ENCODE measurements around the gene ARHGAP26. TPM values are rescaled to one million over a fixed set of nuclear protein-coding genes. Genes with fewer than 3 reads are reported as not detected.

ARHGAP26 gene
- total and polyA plus RNA-seq, 5 donors from 2014 or later = 2.8 to 40.5 (median 5.4) TPM

- peaks cover 0 to 2% (median 0%) of the 10 kb centered on the region in 7 donors for H3K9me3 Mint-ChIP-seq
- peaks cover 57% of the 10 kb centered on the region for H3K36me3 Mint-ChIP-seq
- H3K27me3 Mint-ChIP-seq = no peaks in the 10 kb centered on the region
Observed at GRCh38 chr5:143064676-143065075, 294.5 kb downstream of the ARHGAP26 start.

GRCh38 chr5:143065185-143065965 lies 295.2 kb downstream of the ARHGAP26 start:
- Histone ChIP-seq H3K9me3 (ENCODE audit: control insufficient read depth in 2 of 2, low read length in 2 of 2) (no peaks in the 10 kb centered on the region), H3K27me3 (ENCODE audit: control insufficient read depth, insufficient read depth, low read length) (no peaks in the 10 kb centered on the region), H3K36me3 (ENCODE audit: control insufficient read depth, insufficient read depth, low read length) (peaks cover 8% of the 10 kb centered on the region), H3K27ac (ENCODE audit: insufficient read depth, low read length, poor library complexity, severe bottlenecking) (no peak overlapping the region), H3K4me1 (ENCODE audit: control insufficient read depth, insufficient read depth, low read length, poor library complexity, severe bottlenecking) (no peaks in the 10 kb centered on the region), H3K4me3 (ENCODE audit: low read depth, low read length) (no peak overlapping the region)
- peaks cover 0 to 2% (median 0%) of the 10 kb centered on the region in 7 donors for H3K9me3 Mint-ChIP-seq
- H3K4me3 Mint-ChIP-seq = no peak overlapping the region
- no peaks in the 10 kb centered on the region for H3K27me3 Mint-ChIP-seq
- H3K4me1 Mint-ChIP-seq = peaks cover 0 to 11% (median 3%) of the 10 kb centered on the region in 4 donors
- ATAC-seq (ENCODE audit: low read depth in 2 of 2) (no peak), DNase-seq (no peak)
- peaks cover 62% of the 10 kb centered on the region for H3K36me3 Mint-ChIP-seq
- no peak overlapping the region for H3K27ac Mint-ChIP-seq

More at GRCh38 chr5:143064676-143065075, 294.5 kb downstream of the ARHGAP26 start:
- Histone ChIP-seq H3K27ac (ENCODE audit: insufficient read depth, low read length, poor library complexity, severe bottlenecking) (no peak overlapping the region), H3K4me1 (ENCODE audit: control insufficient read depth, insufficient read depth, low read length, poor library complexity, severe bottlenecking) (no peaks in the 10 kb centered on the region), H3K36me3 (ENCODE audit: control insufficient read depth, insufficient read depth, low read length) (peaks cover 8% of the 10 kb centered on the region), H3K9me3 (ENCODE audit: control insufficient read depth in 2 of 2, low read length in 2 of 2) (no peaks in the 10 kb centered on the region), H3K4me3 (ENCODE audit: low read depth, low read length) (no peak overlapping the region), H3K27me3 (ENCODE audit: control insufficient read depth, insufficient read depth, low read length) (no peaks in the 10 kb centered on the region)
- no peak overlapping the region for H3K27ac Mint-ChIP-seq
- ATAC-seq (ENCODE audit: low read depth in 2 of 2) (no peak), DNase-seq (no peak)
- peaks cover 0 to 11% (median 3%) of the 10 kb centered on the region in 4 donors for H3K4me1 Mint-ChIP-seq
- no peak overlapping the region for H3K4me3 Mint-ChIP-seq

- ATAC-seq (ENCODE audit: low read depth in 2 of 2) (no peak), DNase-seq (no peak)
- Mint-ChIP-seq H3K36me3 (peaks cover 59% of the 10 kb centered on the region), H3K4me1 (peaks cover 0 to 11% (median 3%) of the 10 kb centered on the region in 4 donors), H3K9me3 (peaks cover 0 to 2% (median 0%) of the 10 kb centered on the region in 7 donors), H3K27me3 (no peaks in the 10 kb centered on the region), H3K4me3 (no peak overlapping the region), H3K27ac (no peak overlapping the region)
- H3K4me3 ChIP-seq (ENCODE audit: low read depth, low read length) = no peak overlapping the region
- no peaks in the 10 kb centered on the region for H3K4me1 ChIP-seq (ENCODE audit: control insufficient read depth, insufficient read depth, low read length, poor library complexity, severe bottlenecking)
- H3K36me3 ChIP-seq (ENCODE audit: control insufficient read depth, insufficient read depth, low read length) = peaks cover 4% of the 10 kb centered on the region
- no peaks in the 10 kb centered on the region for H3K27me3 ChIP-seq (ENCODE audit: control insufficient read depth, insufficient read depth, low read length)
- no peaks in the 10 kb centered on the region for H3K9me3 ChIP-seq (ENCODE audit: control insufficient read depth in 2 of 2, low read length in 2 of 2)
- H3K27ac ChIP-seq (ENCODE audit: insufficient read depth, low read length, poor library complexity, severe bottlenecking) = no peak overlapping the region
Observed at GRCh38 chr5:143065996-143066522, 295.9 kb downstream of the ARHGAP26 start.

- H3K4me1 ChIP-seq (ENCODE audit: control insufficient read depth, insufficient read depth, low read length, poor library complexity, severe bottlenecking) = no peaks in the 10 kb centered on the region
- H3K4me1 Mint-ChIP-seq = peaks cover 0 to 11% (median 3%) of the 10 kb centered on the region in 4 donors
- H3K4me3 ChIP-seq (ENCODE audit: low read depth, low read length) = no peak overlapping the region
- H3K4me3 Mint-ChIP-seq = no peak overlapping the region
- peaks cover 58% of the 10 kb centered on the region for H3K36me3 Mint-ChIP-seq
- DNase-seq (peak in 1 of 3 donors; percentile 5), ATAC-seq (ENCODE audit: low read depth in 2 of 2) (no peak)
- no peaks in the 10 kb centered on the region for H3K27me3 ChIP-seq (ENCODE audit: control insufficient read depth, insufficient read depth, low read length)
- H3K27me3 Mint-ChIP-seq = no peaks in the 10 kb centered on the region
- no peak overlapping the region for H3K27ac ChIP-seq (ENCODE audit: insufficient read depth, low read length, poor library complexity, severe bottlenecking)
- peaks cover 0 to 4% (median 1%) of the 10 kb centered on the region in 7 donors for H3K9me3 Mint-ChIP-seq
- no peak overlapping the region for H3K27ac Mint-ChIP-seq
- peaks cover 4% of the 10 kb centered on the region for H3K36me3 ChIP-seq (ENCODE audit: control insufficient read depth, insufficient read depth, low read length)
- no peaks in the 10 kb centered on the region for H3K9me3 ChIP-seq (ENCODE audit: control insufficient read depth in 2 of 2, low read length in 2 of 2)
Observed at GRCh38 chr5:143066556-143067281, 296.5 kb downstream of the ARHGAP26 start.

GRCh38 chr5:143068712-143069111 lies 298.5 kb downstream of the ARHGAP26 start:
- Histone ChIP-seq H3K4me3 (ENCODE audit: low read depth, low read length) (no peak overlapping the region), H3K27me3 (ENCODE audit: control insufficient read depth, insufficient read depth, low read length) (no peaks in the 10 kb centered on the region), H3K4me1 (ENCODE audit: control insufficient read depth, insufficient read depth, low read length, poor library complexity, severe bottlenecking) (no peaks in the 10 kb centered on the region), H3K27ac (ENCODE audit: insufficient read depth, low read length, poor library complexity, severe bottlenecking) (no peak overlapping the region), H3K36me3 (ENCODE audit: control insufficient read depth, insufficient read depth, low read length) (peaks cover 4% of the 10 kb centered on the region), H3K9me3 (ENCODE audit: control insufficient read depth in 2 of 2, low read length in 2 of 2) (no peaks in the 10 kb centered on the region)
- no peak overlapping the region for H3K27ac Mint-ChIP-seq
- ATAC-seq (ENCODE audit: low read depth in 2 of 2) (no peak), DNase-seq (no peak)
- H3K4me1 Mint-ChIP-seq = peaks cover 0 to 11% (median 3%) of the 10 kb centered on the region in 4 donors
- peaks cover 39% of the 10 kb centered on the region for H3K36me3 Mint-ChIP-seq
- no peak overlapping the region for H3K4me3 Mint-ChIP-seq
- peaks cover 0 to 4% (median 1%) of the 10 kb centered on the region in 7 donors for H3K9me3 Mint-ChIP-seq
- H3K27me3 Mint-ChIP-seq = no peaks in the 10 kb centered on the region

- no peak overlapping the region for H3K27ac ChIP-seq (ENCODE audit: insufficient read depth, low read length, poor library complexity, severe bottlenecking)
Observed at GRCh38 chr5:143071927-143072326, 301.8 kb downstream of the ARHGAP26 start.

GRCh38 chr5:143072734-143073133 lies 302.6 kb downstream of the ARHGAP26 start:
- Histone ChIP-seq H3K27ac (ENCODE audit: insufficient read depth, low read length, poor library complexity, severe bottlenecking) (no peak overlapping the region), H3K27me3 (ENCODE audit: control insufficient read depth, insufficient read depth, low read length) (no peaks in the 10 kb centered on the region), H3K4me3 (ENCODE audit: low read depth, low read length) (no peak overlapping the region), H3K4me1 (ENCODE audit: control insufficient read depth, insufficient read depth, low read length, poor library complexity, severe bottlenecking) (no peaks in the 10 kb centered on the region), H3K9me3 (ENCODE audit: control insufficient read depth in 2 of 2, low read length in 2 of 2) (no peaks in the 10 kb centered on the region), H3K36me3 (ENCODE audit: control insufficient read depth, insufficient read depth, low read length) (peaks cover 4% of the 10 kb centered on the region)
- ATAC-seq (ENCODE audit: low read depth in 2 of 2) (no peak), DNase-seq (no peak)
- H3K36me3 Mint-ChIP-seq = peaks cover 22% of the 10 kb centered on the region
- no peaks in the 10 kb centered on the region for H3K27me3 Mint-ChIP-seq
- no peak overlapping the region for H3K27ac Mint-ChIP-seq
- H3K4me3 Mint-ChIP-seq = no peak overlapping the region
- H3K9me3 Mint-ChIP-seq = peaks cover 0 to 4% (median 0%) of the 10 kb centered on the region in 7 donors
- no peaks in the 10 kb centered on the region for H3K4me1 Mint-ChIP-seq

More at GRCh38 chr5:143071927-143072326, 301.8 kb downstream of the ARHGAP26 start:
- no peak for ATAC-seq (ENCODE audit: low read depth in 2 of 2)
- Mint-ChIP-seq H3K27ac (no peak overlapping the region), H3K4me3 (no peak overlapping the region), H3K4me1 (peaks cover 0 to 5% (median 2%) of the 10 kb centered on the region in 4 donors), H3K36me3 (peaks cover 29% of the 10 kb centered on the region), H3K9me3 (peaks cover 0 to 4% (median 1%) of the 10 kb centered on the region in 7 donors), H3K27me3 (no peaks in the 10 kb centered on the region)
- DNase-seq = no peak
- H3K4me3 ChIP-seq (ENCODE audit: low read depth, low read length) = no peak overlapping the region
- H3K27me3 ChIP-seq (ENCODE audit: control insufficient read depth, insufficient read depth, low read length) = no peaks in the 10 kb centered on the region
- no peaks in the 10 kb centered on the region for H3K9me3 ChIP-seq (ENCODE audit: control insufficient read depth in 2 of 2, low read length in 2 of 2)
- peaks cover 4% of the 10 kb centered on the region for H3K36me3 ChIP-seq (ENCODE audit: control insufficient read depth, insufficient read depth, low read length)
- no peaks in the 10 kb centered on the region for H3K4me1 ChIP-seq (ENCODE audit: control insufficient read depth, insufficient read depth, low read length, poor library complexity, severe bottlenecking)
